Keratinocyte (primary cell): ENCODE measurements around the gene CARD11. TPM values are rescaled to one million over a fixed set of nuclear protein-coding genes. Genes with fewer than 3 reads are reported as not detected.

Source experiments
- DNase-seq: peaks from one replicate; pipeline ENCODE4 v3.0.0-alpha.2; 2011; ENCODE audit warnings: low read depth, missing footprints, low spot score
- FAIRE-seq: peaks from 2 replicates; lab custom pipeline; 2011; peaks lifted over from hg19 to GRCh38; lab: Jason Lieb, UNC
- H2AFZ ChIP-seq: 2 replicates; pipeline ENCODE4 v1.6.0; 2012; ENCODE audit warnings: low read length, control low read depth, inconsistent platforms; ENCODE audit not compliant: control insufficient read depth
- H3K27ac ChIP-seq: 2 replicates; pipeline ENCODE4 v1.5.1; 2011; ENCODE audit warnings: low read length; ENCODE audit not compliant: control insufficient read depth, insufficient read depth
- H3K27me3 ChIP-seq: 3 replicates; pipeline ENCODE4 v1.6.0; 2011; ENCODE audit warnings: low read length; ENCODE audit not compliant: control insufficient read depth, insufficient read depth; ENCODE audit errors: extremely low read depth
- H3K36me3 ChIP-seq, 2 experiments: 2 replicates in 1 of 2; 3 replicates in 1 of 2; pipeline ENCODE4 v1.5.1; 2011; ENCODE audit warnings: low read length in 2 of 2, mild to moderate bottlenecking in 1 of 2; ENCODE audit not compliant: control insufficient read depth in 2 of 2, insufficient read depth in 2 of 2; ENCODE audit errors: extremely low read depth in 1 of 2
- H3K4me1 ChIP-seq: 3 replicates; pipeline ENCODE4 v1.5.1; 2011; ENCODE audit warnings: low read length; ENCODE audit not compliant: control insufficient read depth, insufficient read depth; ENCODE audit errors: extremely low read depth
- H3K4me2 ChIP-seq: 3 replicates; pipeline ENCODE4 v1.6.0; 2011; ENCODE audit warnings: low read depth, low read length; ENCODE audit not compliant: control insufficient read depth, insufficient read depth; ENCODE audit errors: extremely low read depth
- H3K4me3 ChIP-seq, 3 experiments: fragments of 200-600 bp in 1 of 3; sonication (generic) in 1 of 3; 2 replicates in 2 of 3; 3 replicates in 1 of 3; pipeline ENCODE4 v1.5.1; 2011 to 2016; ENCODE audit warnings: low read length in 3 of 3, mild to moderate bottlenecking in 3 of 3, control low read depth in 2 of 3, inconsistent platforms in 1 of 3, low read depth in 1 of 3, mixed read lengths in 1 of 3, mixed run types in 1 of 3, moderate library complexity in 1 of 3; ENCODE audit not compliant: control insufficient read depth in 2 of 3, insufficient read depth in 2 of 3; ENCODE audit errors: extremely low read depth in 1 of 3
- H3K79me2 ChIP-seq: 2 replicates; pipeline ENCODE4 v1.6.0; 2012; ENCODE audit warnings: low read length; ENCODE audit not compliant: control insufficient read depth, insufficient read depth
- H3K9ac ChIP-seq: 3 replicates; pipeline ENCODE4 v1.6.0; 2011; ENCODE audit warnings: low read length; ENCODE audit not compliant: control insufficient read depth, insufficient read depth; ENCODE audit errors: extremely low read depth
- H3K9me1 ChIP-seq: 3 replicates; pipeline ENCODE4 v1.6.0; 2011; ENCODE audit warnings: low read length; ENCODE audit not compliant: control insufficient read depth, insufficient read depth; ENCODE audit errors: extremely low read depth
- H3K9me3 ChIP-seq: 2 replicates; pipeline ENCODE4 v1.5.1; 2012; ENCODE audit warnings: low read depth, low read length; ENCODE audit not compliant: control insufficient read depth
- H4K20me1 ChIP-seq: 3 replicates; pipeline ENCODE4 v1.6.0; 2011; ENCODE audit warnings: low read length; ENCODE audit not compliant: control insufficient read depth, insufficient read depth; ENCODE audit errors: extremely low read depth
- EZH2 ChIP-seq: IDR thresholded peaks from one replicate; pipeline ENCODE4 v1.6.1; 2012; ENCODE audit warnings: inconsistent platforms, mild to moderate bottlenecking, low read length, moderate library complexity
- dilution Hi-C: fragments of 300-500 bp; cut with MboI; formaldehyde crosslinking; loops from one replicate; pipeline ENCODE4 v1.7.0; 2020; ENCODE audit warnings: low sequenced_read_pairs; ENCODE audit not compliant: extremely low pct_ligation_motif_present
- polyA plus RNA-seq, 5 experiments: library from polyadenylated mRNA; depleted of rRNA in 3 of 5; stranded (reverse) in 3 of 5; stranded (forward) in 1 of 5; unstranded in 1 of 5; fragments of >200 nt; gene quantifications; 1 replicate in 1 of 5; 2 replicates in 3 of 5; 3 replicates in 1 of 5; pipeline versions ENCODE4 v1.2.1 to v1.2.3, GENCODE V29; 2011 to 2012; ENCODE audit warnings: missing spikeins in 2 of 5, low read depth in 1 of 5, low replicate concordance in 1 of 5
- TF ChIP-seq, protein P1 (sequence below), 3 experiments: IDR thresholded peaks in 1 of 3; conservative IDR thresholded peaks in 1 of 3; optimal IDR thresholded peaks in 1 of 3; 2 replicates in 2 of 3; 3 replicates in 1 of 3; pipeline versions ENCODE3 to v1.5.1; 2011; ENCODE audit warnings: low read length in 3 of 3, mild to moderate bottlenecking in 3 of 3, moderate library complexity in 2 of 3, control low read depth in 1 of 3, inconsistent platforms in 1 of 3; ENCODE audit not compliant: insufficient read depth in 2 of 3; ENCODE audit errors: extremely low read depth in 1 of 3

CARD11 gene
- polyA plus RNA-seq, 1 donor (not counting 4 experiments of a cell fraction or from before 2014, with no cell fraction given): 4.3 TPM

DNA sequence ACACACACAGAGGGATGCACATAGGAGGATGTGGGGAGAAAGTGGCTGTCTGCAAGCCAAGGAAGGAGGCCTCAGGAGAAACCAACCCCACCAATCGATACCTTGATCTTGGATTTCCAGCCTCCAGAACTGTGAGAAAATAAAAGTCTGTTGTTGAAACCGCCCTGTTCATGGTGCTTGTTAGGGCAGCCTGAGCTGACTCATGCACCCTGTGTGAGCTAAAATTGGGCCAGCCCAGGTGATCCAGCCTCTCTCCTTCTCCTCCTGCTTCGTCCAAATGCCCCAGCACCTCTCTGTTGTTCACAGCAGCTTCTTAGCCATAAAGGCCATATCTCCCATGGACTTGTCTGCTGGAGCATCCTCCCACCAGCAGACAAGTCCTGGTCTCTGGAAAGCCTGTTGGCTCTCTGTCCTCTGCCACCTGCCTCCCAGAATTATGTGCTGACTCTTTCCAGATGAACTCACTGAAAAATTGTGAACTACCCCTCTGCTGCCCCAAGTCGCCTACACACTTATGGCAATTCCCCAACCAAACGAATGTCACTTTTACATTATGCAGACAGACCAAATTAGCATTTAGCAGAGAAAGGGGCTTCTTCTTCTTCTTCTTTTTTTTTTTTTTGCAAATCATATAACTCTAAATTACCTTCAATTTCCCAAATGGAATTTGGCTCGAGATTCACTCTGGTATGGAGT is 30.2 kb upstream of the CARD11 start:
- DNase-seq (no peak), FAIRE-seq (no peak)
- no peak overlapping the region for H3K27ac ChIP-seq
- dilution Hi-C loops: no loop called here
- H3K9me1 ChIP-seq: no peaks in the 10 kb centered on the region
- H3K4me3 ChIP-seq: no peak overlapping the region
- H3K27me3 ChIP-seq: no peaks in the 10 kb centered on the region
- no peaks in the 10 kb centered on the region for H4K20me1 ChIP-seq
- H3K36me3 ChIP-seq: no peaks in the 10 kb centered on the region
- H3K9me3 ChIP-seq: peaks cover 2% of the 10 kb centered on the region
- H3K4me1 ChIP-seq: no peaks in the 10 kb centered on the region
- H3K9ac ChIP-seq: no peak overlapping the region
- H3K79me2 ChIP-seq: no peaks in the 10 kb centered on the region
- H3K4me2 ChIP-seq: no peak overlapping the region
- no peak for TF ChIP-seq EZH2
- TF ChIP-seq, protein P1, sequence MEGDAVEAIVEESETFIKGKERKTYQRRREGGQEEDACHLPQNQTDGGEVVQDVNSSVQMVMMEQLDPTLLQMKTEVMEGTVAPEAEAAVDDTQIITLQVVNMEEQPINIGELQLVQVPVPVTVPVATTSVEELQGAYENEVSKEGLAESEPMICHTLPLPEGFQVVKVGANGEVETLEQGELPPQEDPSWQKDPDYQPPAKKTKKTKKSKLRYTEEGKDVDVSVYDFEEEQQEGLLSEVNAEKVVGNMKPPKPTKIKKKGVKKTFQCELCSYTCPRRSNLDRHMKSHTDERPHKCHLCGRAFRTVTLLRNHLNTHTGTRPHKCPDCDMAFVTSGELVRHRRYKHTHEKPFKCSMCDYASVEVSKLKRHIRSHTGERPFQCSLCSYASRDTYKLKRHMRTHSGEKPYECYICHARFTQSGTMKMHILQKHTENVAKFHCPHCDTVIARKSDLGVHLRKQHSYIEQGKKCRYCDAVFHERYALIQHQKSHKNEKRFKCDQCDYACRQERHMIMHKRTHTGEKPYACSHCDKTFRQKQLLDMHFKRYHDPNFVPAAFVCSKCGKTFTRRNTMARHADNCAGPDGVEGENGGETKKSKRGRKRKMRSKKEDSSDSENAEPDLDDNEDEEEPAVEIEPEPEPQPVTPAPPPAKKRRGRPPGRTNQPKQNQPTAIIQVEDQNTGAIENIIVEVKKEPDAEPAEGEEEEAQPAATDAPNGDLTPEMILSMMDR (optimal IDR thresholded peaks at IDR 0.05 in 1 of 3, IDR thresholded peaks at IDR 0.05 in 1 of 3, conservative IDR thresholded peaks at IDR 0.05 in 1 of 3; ENCODE audit: extremely low read depth in 1 of 3, insufficient read depth in 2 of 3, low read length in 3 of 3): no peak
- H2AFZ ChIP-seq: no peak overlapping the region

DNA sequence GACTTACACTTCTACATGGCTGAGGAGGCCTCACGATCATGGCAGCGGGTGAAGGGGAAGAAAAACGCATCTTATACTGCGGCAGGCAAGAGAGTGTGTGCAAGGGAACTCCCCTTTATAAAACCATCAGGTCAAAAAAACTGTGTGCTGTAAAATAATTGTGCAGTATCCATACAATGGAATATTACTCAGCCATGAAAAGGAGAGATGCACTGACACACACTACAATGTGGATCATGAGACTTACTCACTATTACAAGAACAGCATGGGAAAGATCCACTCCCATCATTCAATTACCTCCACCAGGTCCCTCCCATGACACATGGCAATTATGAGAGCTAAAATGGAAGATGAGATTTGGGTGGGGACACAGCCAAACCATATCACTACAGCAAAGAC is 27.2 kb upstream of the CARD11 start:
- Histone ChIP-seq H3K4me2 (no peak overlapping the region), H3K9me3 (peaks cover 2% of the 10 kb centered on the region), H3K9ac (no peak overlapping the region), H3K79me2 (no peaks in the 10 kb centered on the region), H2AFZ (no peak overlapping the region), H3K36me3 (no peaks in the 10 kb centered on the region), H3K4me3 (no peak overlapping the region), H3K27me3 (no peaks in the 10 kb centered on the region), H3K4me1 (no peaks in the 10 kb centered on the region), H3K27ac (no peak overlapping the region), H3K9me1 (no peaks in the 10 kb centered on the region), H4K20me1 (no peaks in the 10 kb centered on the region)
- dilution Hi-C loops: no loop called here
- TF ChIP-seq, protein P1 (optimal IDR thresholded peaks at IDR 0.05 in 1 of 3, IDR thresholded peaks at IDR 0.05 in 1 of 3, conservative IDR thresholded peaks at IDR 0.05 in 1 of 3; ENCODE audit: extremely low read depth in 1 of 3, insufficient read depth in 2 of 3, low read length in 3 of 3): no peak
- TF ChIP-seq EZH2: no peak
- FAIRE-seq (no peak), DNase-seq (no peak)
